Esophagus squamous epithelium (tissue), 4 donors: Measurements from ENCODE around the gene ZNF497.

Source experiments
- CTCF ChIP-seq, 6 experiments: fragments of 450-650 bp in 4 of 6; fragments of 200-600 bp in 2 of 6; sonication (generic) in 2 of 6; IDR thresholded peaks; one replicate each; pipeline ENCODE4 v1.5.1; 2016 to 2019; ENCODE audit warnings: antibody characterized with exemption in 6 of 6, mild to moderate bottlenecking in 4 of 6, moderate library complexity in 4 of 6
- POLR2A ChIP-seq, 4 donors: fragments of 450-650 bp; IDR thresholded peaks; one replicate each; pipeline ENCODE4 v1.6.1; 2017; ENCODE audit warnings: antibody characterized with exemption in 4 of 4, mild to moderate bottlenecking in 4 of 4, moderate library complexity in 3 of 4

GRCh38 chr19:58364146-58364545 is 1.6 kb upstream of the ZNF497 start:
- no peak for TF ChIP-seq CTCF (IDR thresholded peaks at IDR 0.05)
- no peak for TF ChIP-seq POLR2A (IDR thresholded peaks at IDR 0.05)
